ENCODE data around the gene AGAP3.

AGAP3 gene

GRCh38 chr7:151192002-151192539, 105.8 kb downstream of the AGAP3 start:
- DNase-seq: no peak

DNA sequence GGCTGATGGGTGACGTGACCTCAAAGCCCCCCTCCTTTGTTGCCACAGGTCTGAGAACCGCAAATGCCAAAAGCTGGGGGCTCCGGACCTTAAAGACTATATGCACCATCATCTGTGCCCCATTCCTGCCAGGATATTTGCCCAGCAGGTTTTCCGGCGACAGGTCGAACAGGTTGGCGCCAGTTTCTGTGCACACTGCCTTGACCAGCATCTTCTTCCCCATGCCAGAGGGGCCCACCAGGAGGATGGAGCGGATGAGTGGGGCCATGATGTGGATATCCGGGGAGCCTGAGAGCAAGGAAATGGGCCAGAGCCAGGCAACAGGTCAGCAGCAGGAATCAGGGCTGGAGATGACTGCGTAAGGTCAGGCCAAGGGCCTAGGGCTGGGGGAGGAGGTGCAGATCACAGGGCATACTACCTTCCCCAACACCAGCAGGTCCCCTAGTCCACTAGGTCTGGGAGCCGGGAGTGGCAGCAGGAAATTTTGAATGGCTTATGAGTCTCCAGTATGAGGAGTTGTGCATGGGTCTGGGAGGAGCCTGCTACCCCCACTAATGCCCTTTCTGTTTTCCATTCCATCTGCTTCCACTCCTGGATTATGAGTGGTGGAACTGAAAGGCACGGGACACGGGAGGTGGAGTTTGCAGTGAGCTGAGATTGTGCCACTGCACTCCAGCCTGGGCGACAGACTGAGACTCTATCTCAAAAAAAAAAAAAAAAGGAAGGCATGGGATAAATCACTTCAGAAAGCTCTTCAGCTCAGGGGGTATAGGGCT, 107.1 kb downstream of the AGAP3 start:
- no peak for DNase-seq
